Ramos (cell line): ENCODE data around the gene TENT4A.

Experiments used
- in situ Hi-C: fragments of 300-500 bp; cut with MboI; formaldehyde crosslinking; loops from one replicate; pipeline ENCODE4 v1.14.3; 2022; ENCODE audit warnings: low sequenced_read_pairs; ENCODE audit not compliant: unreplicated experiment

TENT4A gene

GRCh38 chr5:6729386-6730310 lies 16.4 kb downstream of the TENT4A start:
- in situ Hi-C loops = loop anchor here (5.0 kb wide), 1 partner anchor 97 kb away; the partner anchor contains the start of genes NSUN2 and SRD5A1

GRCh38 chr5:6730407-6730806 lies 17.2 kb downstream of the TENT4A start:
- in situ Hi-C loops = no loop called here

- in situ Hi-C loops = no loop called here
These were observed 17.6 kb downstream of the TENT4A start for GRCh38 chr5:6730807-6731206.

- in situ Hi-C loops = no loop called here
These were observed 18.4 kb downstream of the TENT4A start for GRCh38 chr5:6731465-6732237.

GRCh38 chr5:6732634-6733410 lies 19.6 kb downstream of the TENT4A start:
- in situ Hi-C loops = no loop called here

GRCh38 chr5:6733411-6734242 lies 20.4 kb downstream of the TENT4A start:
- in situ Hi-C loops = no loop called here

- in situ Hi-C loops = no loop called here
These were observed 21.0 kb downstream of the TENT4A start for GRCh38 chr5:6734243-6734700.

GRCh38 chr5:6734781-6735180 lies 21.5 kb downstream of the TENT4A start:
- in situ Hi-C loops = loop anchor here (5.0 kb wide), 1 partner anchor 82 kb away; no protein-coding TSS in a partner anchor

- in situ Hi-C loops = loop anchor here (5.0 kb wide), 1 partner anchor 84 kb away; no protein-coding TSS in a partner anchor
These were observed 22.9 kb downstream of the TENT4A start for GRCh38 chr5:6736106-6736505.

- in situ Hi-C loops = loop anchor here (5.0 kb wide), 1 partner anchor 84 kb away; no protein-coding TSS in a partner anchor
These were observed 23.4 kb downstream of the TENT4A start for GRCh38 chr5:6736524-6737042.

GRCh38 chr5:6737043-6737941 lies 24.1 kb downstream of the TENT4A start:
- in situ Hi-C loops = loop anchor here (5.0 kb wide), 1 partner anchor 85 kb away; no protein-coding TSS in a partner anchor

GRCh38 chr5:6739603-6740002 lies 26.4 kb downstream of the TENT4A start:
- in situ Hi-C loops = loop anchor here (5.0 kb wide), 1 partner anchor 87 kb away; no protein-coding TSS in a partner anchor

GRCh38 chr5:6740586-6741150 lies 27.4 kb downstream of the TENT4A start:
- in situ Hi-C loops = no loop called here

- in situ Hi-C loops = no loop called here
These were observed 29.0 kb downstream of the TENT4A start for GRCh38 chr5:6742081-6742758.

GRCh38 chr5:6743161-6743560 lies 29.9 kb downstream of the TENT4A start:
- in situ Hi-C loops = no loop called here

- in situ Hi-C loops = no loop called here
These were observed 31.8 kb downstream of the TENT4A start for GRCh38 chr5:6744841-6745705.
